K562 (cell line): ENCODE data around the gene RAP1A. TPM values are rescaled to one million over a fixed set of nuclear protein-coding genes. Genes with fewer than 3 reads are reported as not detected.
A peak's percentile ranks its signal among the peaks of the same experiment; 100 is the strongest.

Experiments used
- ADNP ChIP-seq: fragments of 200-800 bp; sonication (Bioruptor generic); IDR thresholded peaks from 2 replicates; pipeline ENCODE4 v1.6.1; 2016; ENCODE audit warnings: missing genetic modification characterization, missing compliant biosample characterization
- ATF1 ChIP-seq, 2 experiments: fragments of 450-650 bp in 1 of 2; IDR thresholded peaks; 2 replicates each; pipeline ENCODE4 v1.6.1; 2016; ENCODE audit warnings: missing compliant biosample characterization in 1 of 2, missing genetic modification characterization in 1 of 2
- CBX3 ChIP-seq, 2 experiments: IDR thresholded peaks; 1 replicate in 1 of 2; 2 replicates in 1 of 2; pipeline ENCODE4 v1.6.1; 2012; ENCODE audit warnings: inconsistent platforms in 2 of 2, low read length in 2 of 2, borderline replicate concordance in 1 of 2, control low read depth in 1 of 2
- ELF1 ChIP-seq: fragments of 200-800 bp; sonication (Bioruptor generic); IDR thresholded peaks from 2 replicates; pipeline ENCODE4 v1.6.1; 2016; ENCODE audit warnings: missing genetic modification characterization, missing compliant biosample characterization
- FOXM1 ChIP-seq, 2 experiments: fragments of 450-650 bp in 1 of 2; sonication (generic) in 1 of 2; formaldehyde crosslinking in 1 of 2; IDR thresholded peaks; 2 replicates each; pipeline versions ENCODE4 v1.6.1 to v1.9.0; 2017 to 2022; ENCODE audit warnings: low read depth in 2 of 2, mild to moderate bottlenecking in 2 of 2, missing genetic modification reagents in 1 of 2, moderate library complexity in 1 of 2
- MEIS2 ChIP-seq: fragments of 450-650 bp; IDR thresholded peaks from 2 replicates; pipeline ENCODE4 v1.6.1; 2014; ENCODE audit warnings: mild to moderate bottlenecking; ENCODE audit not compliant: partially characterized antibody
- MYC ChIP-seq, 2 experiments: fragments of 250-450 bp in 1 of 2; sonication (Bioruptor Pico) in 1 of 2; IDR thresholded peaks; 2 replicates each; pipeline versions ENCODE4 v1.5.1 to v1.6.1; 2012 to 2021; ENCODE audit warnings: low read depth in 2 of 2, borderline replicate concordance in 1 of 2, improper control_type of control experiment in 1 of 2, low read length in 1 of 2, mild to moderate bottlenecking in 1 of 2, moderate library complexity in 1 of 2
- SMARCA4 ChIP-seq: fragments of 450-650 bp; IDR thresholded peaks from 2 replicates; pipeline ENCODE4 v1.6.1; 2016
- XRCC5 ChIP-seq: fragments of 200-400 bp; formaldehyde crosslinking; IDR thresholded peaks from 2 replicates; pipeline ENCODE4 v1.6.1; 2017; ENCODE audit warnings: low read depth, mild to moderate bottlenecking, low read length
- ZKSCAN8 ChIP-seq: fragments of 200-800 bp; sonication (Bioruptor generic); IDR thresholded peaks from 2 replicates; pipeline ENCODE4 v1.6.1; 2016; ENCODE audit warnings: missing genetic modification characterization, missing compliant biosample characterization
- ZNF589 ChIP-seq: fragments of 200-800 bp; sonication (Bioruptor generic); IDR thresholded peaks from 2 replicates; pipeline ENCODE4 v1.6.1; 2016; ENCODE audit warnings: low read depth, missing genetic modification characterization, missing compliant biosample characterization
- polyA plus RNA-seq, 8 experiments: library from polyadenylated mRNA; depleted of rRNA in 4 of 8; stranded (reverse) in 5 of 8; unstranded in 3 of 8; fragments of >200 nt; fragmentation: Nextera tagmentation in 2 of 8; fragmentation: Illumina TruSeq in 1 of 8; extraction: Ambion mirVana in 2 of 8; extraction: Trizol in 1 of 8; gene quantifications; 2 replicates each; pipeline versions ENCODE4 v1.2.1 to v1.2.3, GENCODE V29; 2011 to 2014; ENCODE audit warnings: inconsistent platforms in 1 of 8, missing spikeins in 1 of 8
- total RNA-seq, 7 experiments: library from RNA; depleted of rRNA in 6 of 7; stranded (reverse); fragments of >200 nt in 6 of 7; fragmentation: Illumina TruSeq in 2 of 7; extraction: Trizol in 2 of 7; gene quantifications; 2 replicates each; pipeline versions ENCODE4 v1.2.1 to v1.2.3, GENCODE V29; 2011 to 2021; ENCODE audit warnings: low replicate concordance in 1 of 7
- TF ChIP-seq, protein P1 (sequence below): sonication (generic); formaldehyde crosslinking; IDR thresholded peaks from 2 replicates; pipeline ENCODE4 v1.8.1; 2023; ENCODE audit warnings: mild to moderate bottlenecking, missing genetic modification reagents
- TF ChIP-seq, protein P2 (sequence below): sonication (generic); formaldehyde crosslinking; IDR thresholded peaks from 2 replicates; pipeline ENCODE4 v1.8.0; 2023; ENCODE audit warnings: mild to moderate bottlenecking, missing genetic modification reagents
- TF ChIP-seq, protein P3 (sequence below), 2 experiments: fragments of 450-650 bp in 1 of 2; IDR thresholded peaks; 2 replicates each; pipeline ENCODE4 v1.6.1; 2011 to 2017; ENCODE audit warnings: low read depth in 2 of 2, antibody characterized with exemption in 1 of 2, borderline replicate concordance in 1 of 2, low read length in 1 of 2, mild to moderate bottlenecking in 1 of 2, mixed read lengths in 1 of 2; ENCODE audit not compliant: control insufficient read depth in 1 of 2
- TF ChIP-seq, protein P4 (sequence below): sonication (generic); formaldehyde crosslinking; IDR thresholded peaks from 2 replicates; pipeline ENCODE4 v1.8.0; 2022; ENCODE audit warnings: mild to moderate bottlenecking, missing genetic modification reagents

Gene RAP1A
- total and polyA plus RNA-seq, 9 of the 15 experiments (the other 6 are each of a cell fraction or from before 2014, with no cell fraction given): 13.4 to 86.2 (median 32.5) TPM

DNA sequence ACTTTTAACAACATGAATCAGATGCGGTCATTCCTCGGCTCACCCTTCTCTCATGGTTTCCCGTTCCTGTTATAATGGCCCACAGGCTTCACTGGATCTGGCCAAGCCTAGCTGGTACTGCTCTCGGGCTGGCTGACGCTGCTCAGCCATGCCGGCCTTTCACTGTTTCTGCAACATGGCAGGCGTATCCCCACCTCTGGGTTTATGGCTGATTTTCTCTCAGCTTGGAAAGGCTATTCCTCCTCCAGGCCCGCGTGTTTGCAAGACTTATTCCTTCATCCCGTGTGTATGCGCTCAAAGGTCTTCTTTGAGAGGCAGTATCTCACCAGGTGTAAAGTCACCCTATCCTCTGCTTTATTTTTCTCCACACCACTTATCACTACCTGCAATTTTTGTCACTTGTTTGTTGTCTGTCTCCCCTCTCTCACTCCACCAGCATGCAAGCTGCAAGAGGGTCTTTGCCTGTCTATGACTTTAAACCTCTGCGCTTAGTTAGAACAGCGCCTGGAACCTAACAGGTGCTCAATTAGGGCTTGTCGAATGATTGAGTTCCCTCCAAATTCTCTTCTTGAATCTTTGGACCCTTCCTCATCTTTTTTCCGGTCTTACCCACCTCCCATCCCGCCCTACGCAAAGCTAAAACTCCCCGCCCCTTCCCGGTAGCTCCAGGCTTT is 491 bp upstream of the RAP1A start (continued):
- TF ChIP-seq, protein P1, sequence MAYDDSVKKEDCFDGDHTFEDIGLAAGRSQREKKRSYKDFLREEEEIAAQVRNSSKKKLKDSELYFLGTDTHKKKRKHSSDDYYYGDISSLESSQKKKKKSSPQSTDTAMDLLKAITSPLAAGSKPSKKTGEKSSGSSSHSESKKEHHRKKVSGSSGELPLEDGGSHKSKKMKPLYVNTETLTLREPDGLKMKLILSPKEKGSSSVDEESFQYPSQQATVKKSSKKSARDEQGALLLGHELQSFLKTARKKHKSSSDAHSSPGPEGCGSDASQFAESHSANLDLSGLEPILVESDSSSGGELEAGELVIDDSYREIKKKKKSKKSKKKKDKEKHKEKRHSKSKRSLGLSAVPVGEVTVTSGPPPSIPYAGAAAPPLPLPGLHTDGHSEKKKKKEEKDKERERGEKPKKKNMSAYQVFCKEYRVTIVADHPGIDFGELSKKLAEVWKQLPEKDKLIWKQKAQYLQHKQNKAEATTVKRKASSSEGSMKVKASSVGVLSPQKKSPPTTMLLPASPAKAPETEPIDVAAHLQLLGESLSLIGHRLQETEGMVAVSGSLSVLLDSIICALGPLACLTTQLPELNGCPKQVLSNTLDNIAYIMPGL (CRISPR knock-in tag): no peak
- TF ChIP-seq, protein P2, sequence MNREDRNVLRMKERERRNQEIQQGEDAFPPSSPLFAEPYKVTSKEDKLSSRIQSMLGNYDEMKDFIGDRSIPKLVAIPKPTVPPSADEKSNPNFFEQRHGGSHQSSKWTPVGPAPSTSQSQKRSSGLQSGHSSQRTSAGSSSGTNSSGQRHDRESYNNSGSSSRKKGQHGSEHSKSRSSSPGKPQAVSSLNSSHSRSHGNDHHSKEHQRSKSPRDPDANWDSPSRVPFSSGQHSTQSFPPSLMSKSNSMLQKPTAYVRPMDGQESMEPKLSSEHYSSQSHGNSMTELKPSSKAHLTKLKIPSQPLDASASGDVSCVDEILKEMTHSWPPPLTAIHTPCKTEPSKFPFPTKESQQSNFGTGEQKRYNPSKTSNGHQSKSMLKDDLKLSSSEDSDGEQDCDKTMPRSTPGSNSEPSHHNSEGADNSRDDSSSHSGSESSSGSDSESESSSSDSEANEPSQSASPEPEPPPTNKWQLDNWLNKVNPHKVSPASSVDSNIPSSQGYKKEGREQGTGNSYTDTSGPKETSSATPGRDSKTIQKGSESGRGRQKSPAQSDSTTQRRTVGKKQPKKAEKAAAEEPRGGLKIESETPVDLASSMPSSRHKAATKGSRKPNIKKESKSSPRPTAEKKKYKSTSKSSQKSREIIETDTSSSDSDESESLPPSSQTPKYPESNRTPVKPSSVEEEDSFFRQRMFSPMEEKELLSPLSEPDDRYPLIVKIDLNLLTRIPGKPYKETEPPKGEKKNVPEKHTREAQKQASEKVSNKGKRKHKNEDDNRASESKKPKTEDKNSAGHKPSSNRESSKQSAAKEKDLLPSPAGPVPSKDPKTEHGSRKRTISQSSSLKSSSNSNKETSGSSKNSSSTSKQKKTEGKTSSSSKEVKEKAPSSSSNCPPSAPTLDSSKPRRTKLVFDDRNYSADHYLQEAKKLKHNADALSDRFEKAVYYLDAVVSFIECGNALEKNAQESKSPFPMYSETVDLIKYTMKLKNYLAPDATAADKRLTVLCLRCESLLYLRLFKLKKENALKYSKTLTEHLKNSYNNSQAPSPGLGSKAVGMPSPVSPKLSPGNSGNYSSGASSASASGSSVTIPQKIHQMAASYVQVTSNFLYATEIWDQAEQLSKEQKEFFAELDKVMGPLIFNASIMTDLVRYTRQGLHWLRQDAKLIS (CRISPR knock-in tag): no peak
- TF ChIP-seq, protein P3, sequence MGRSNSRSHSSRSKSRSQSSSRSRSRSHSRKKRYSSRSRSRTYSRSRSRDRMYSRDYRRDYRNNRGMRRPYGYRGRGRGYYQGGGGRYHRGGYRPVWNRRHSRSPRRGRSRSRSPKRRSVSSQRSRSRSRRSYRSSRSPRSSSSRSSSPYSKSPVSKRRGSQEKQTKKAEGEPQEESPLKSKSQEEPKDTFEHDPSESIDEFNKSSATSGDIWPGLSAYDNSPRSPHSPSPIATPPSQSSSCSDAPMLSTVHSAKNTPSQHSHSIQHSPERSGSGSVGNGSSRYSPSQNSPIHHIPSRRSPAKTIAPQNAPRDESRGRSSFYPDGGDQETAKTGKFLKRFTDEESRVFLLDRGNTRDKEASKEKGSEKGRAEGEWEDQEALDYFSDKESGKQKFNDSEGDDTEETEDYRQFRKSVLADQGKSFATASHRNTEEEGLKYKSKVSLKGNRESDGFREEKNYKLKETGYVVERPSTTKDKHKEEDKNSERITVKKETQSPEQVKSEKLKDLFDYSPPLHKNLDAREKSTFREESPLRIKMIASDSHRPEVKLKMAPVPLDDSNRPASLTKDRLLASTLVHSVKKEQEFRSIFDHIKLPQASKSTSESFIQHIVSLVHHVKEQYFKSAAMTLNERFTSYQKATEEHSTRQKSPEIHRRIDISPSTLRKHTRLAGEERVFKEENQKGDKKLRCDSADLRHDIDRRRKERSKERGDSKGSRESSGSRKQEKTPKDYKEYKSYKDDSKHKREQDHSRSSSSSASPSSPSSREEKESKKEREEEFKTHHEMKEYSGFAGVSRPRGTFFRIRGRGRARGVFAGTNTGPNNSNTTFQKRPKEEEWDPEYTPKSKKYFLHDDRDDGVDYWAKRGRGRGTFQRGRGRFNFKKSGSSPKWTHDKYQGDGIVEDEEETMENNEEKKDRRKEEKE (IDR thresholded peaks at IDR 0.05; ENCODE audit: borderline replicate concordance in 1 of 2, control insufficient read depth in 1 of 2, low read depth in 2 of 2, low read length in 1 of 2): no peak
- TF ChIP-seq FOXM1 (IDR thresholded peaks at IDR 0.05; ENCODE audit: low read depth) (peak; percentile 53; the same call in 1 of the 2 replicates), FOXM1 (CRISPR knock-in tag; IDR thresholded peaks at IDR 0.05; ENCODE audit: low read depth) (no peak), CBX3 (IDR thresholded peaks at IDR 0.05; ENCODE audit: borderline replicate concordance in 1 of 2, low read length in 2 of 2) (no peak), XRCC5 (no peak), ATF1 (CRISPR knock-in tag; IDR thresholded peaks at IDR 0.05) (no peak), ATF1 (tag; IDR thresholded peaks at IDR 0.05) (0 out of 2 replicates have a peak, but pooled peaks have one; percentile 5), ELF1 (tag) (0 out of 2 replicates have a peak, but pooled peaks have one; percentile 20), ADNP (no peak), ZKSCAN8 (CRISPR knock-in tag) (no peak), ZNF589 (no peak), SMARCA4 (no peak), MYC (IDR thresholded peaks at IDR 0.05; ENCODE audit: low read depth, low read length) (no peak), MYC (CRISPR knock-in tag; IDR thresholded peaks at IDR 0.05; ENCODE audit: borderline replicate concordance, low read depth) (0 out of 2 replicates have a peak, but pooled peaks have one; percentile 38), MEIS2 (no peak)
- TF ChIP-seq, protein P4, sequence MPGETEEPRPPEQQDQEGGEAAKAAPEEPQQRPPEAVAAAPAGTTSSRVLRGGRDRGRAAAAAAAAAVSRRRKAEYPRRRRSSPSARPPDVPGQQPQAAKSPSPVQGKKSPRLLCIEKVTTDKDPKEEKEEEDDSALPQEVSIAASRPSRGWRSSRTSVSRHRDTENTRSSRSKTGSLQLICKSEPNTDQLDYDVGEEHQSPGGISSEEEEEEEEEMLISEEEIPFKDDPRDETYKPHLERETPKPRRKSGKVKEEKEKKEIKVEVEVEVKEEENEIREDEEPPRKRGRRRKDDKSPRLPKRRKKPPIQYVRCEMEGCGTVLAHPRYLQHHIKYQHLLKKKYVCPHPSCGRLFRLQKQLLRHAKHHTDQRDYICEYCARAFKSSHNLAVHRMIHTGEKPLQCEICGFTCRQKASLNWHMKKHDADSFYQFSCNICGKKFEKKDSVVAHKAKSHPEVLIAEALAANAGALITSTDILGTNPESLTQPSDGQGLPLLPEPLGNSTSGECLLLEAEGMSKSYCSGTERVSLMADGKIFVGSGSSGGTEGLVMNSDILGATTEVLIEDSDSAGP (CRISPR knock-in tag): peak; percentile 99
